Liver (tissue), 3 donors: ENCODE results near the gene TERT.

Source experiments
- ATF3 ChIP-seq: IDR thresholded peaks from 2 replicates; pipeline ENCODE4 v1.6.1; 2016; ENCODE audit warnings: antibody characterized with exemption
- CTCF ChIP-seq: fragments of 150-350 bp; IDR thresholded peaks from 2 replicates; pipeline ENCODE4 v1.5.1; 2017; ENCODE audit warnings: improper control_type of control experiment, low read depth, low read length; ENCODE audit not compliant: missing input control
- EGR1 ChIP-seq, 2 donors: IDR thresholded peaks; 2 replicates each; pipeline ENCODE4 v1.6.1; 2016 to 2018; ENCODE audit warnings: antibody characterized with exemption in 2 of 2, low read depth in 2 of 2
- FOXA1 ChIP-seq: IDR thresholded peaks from 2 replicates; pipeline ENCODE4 v1.6.1; 2016; ENCODE audit warnings: antibody characterized with exemption
- GABPA ChIP-seq, 2 donors: IDR thresholded peaks in 1 of 2; conservative IDR thresholded peaks in 1 of 2; 2 replicates each; pipeline ENCODE4 v1.6.1; 2016; ENCODE audit warnings: antibody characterized with exemption in 2 of 2, mild to moderate bottlenecking in 1 of 2, moderate library complexity in 1 of 2
- JUND ChIP-seq, 2 donors: IDR thresholded peaks; 2 replicates each; pipeline ENCODE4 v1.6.1; 2016; ENCODE audit warnings: antibody characterized with exemption in 2 of 2
- MAX ChIP-seq: IDR thresholded peaks from 2 replicates; pipeline ENCODE4 v1.6.1; 2016; ENCODE audit warnings: antibody characterized with exemption
- RAD21 ChIP-seq, 2 donors: IDR thresholded peaks; 2 replicates each; pipeline ENCODE4 v1.6.1; 2016; ENCODE audit warnings: antibody characterized with exemption in 2 of 2, mild to moderate bottlenecking in 2 of 2
- REST ChIP-seq: IDR thresholded peaks from 2 replicates; pipeline ENCODE4 v1.6.1; 2016; ENCODE audit warnings: antibody characterized with exemption, mild to moderate bottlenecking
- RXRA ChIP-seq, 2 donors: IDR thresholded peaks; 2 replicates each; pipeline ENCODE4 v1.6.1; 2017 to 2018; ENCODE audit warnings: antibody characterized with exemption in 2 of 2, mild to moderate bottlenecking in 1 of 2
- TAF1 ChIP-seq: conservative IDR thresholded peaks from 2 replicates; pipeline ENCODE4 v1.6.1; 2016; ENCODE audit warnings: antibody characterized with exemption, mild to moderate bottlenecking
- YY1 ChIP-seq: IDR thresholded peaks from 2 replicates; pipeline ENCODE4 v1.6.1; 2016; ENCODE audit warnings: antibody characterized with exemption, mild to moderate bottlenecking
- ZBTB33 ChIP-seq: IDR thresholded peaks from 2 replicates; pipeline ENCODE4 v1.6.1; 2016; ENCODE audit warnings: antibody characterized with exemption
- donor health status: healthy.
- donor health status: healthy.

GRCh38 chr5:1297243-1297642 is 2.4 kb upstream of the TERT start:
- TF ChIP-seq CTCF (no peak), MAX (no peak), FOXA1 (no peak), YY1 (no peak), TAF1 (no peak), REST (no peak), EGR1 (IDR thresholded peaks at IDR 0.05; ENCODE audit: low read depth in 2 of 2) (no peak), RXRA (IDR thresholded peaks at IDR 0.05) (no peak), GABPA (IDR thresholded peaks at IDR 0.05 in 1 of 2, conservative IDR thresholded peaks at IDR 0.05 in 1 of 2) (no peak), RAD21 (IDR thresholded peaks at IDR 0.05) (no peak), ZBTB33 (no peak), ATF3 (no peak), JUND (IDR thresholded peaks at IDR 0.05) (no peak)
